Activated CD8-positive, alpha-beta memory T cell treated with anti-CD3 and anti-CD28 coated beads, Interleukin-2, amount 50 U/mL, for 48 hours (primary cell): Measurements from ENCODE around the gene ROR2.
"Not testable (repeated sequence)": the region's sequence is repeated elsewhere in the genome, so short reads cannot be mapped to it uniquely, and the experiment has no call there.

Source experiments
- DNase-seq: peaks from one replicate; pipeline ENCODE4 v3.0.0-alpha.2; 2020

The ROR2 gene

GRCh38 chr9:91920630-91921350 lies 29.2 kb downstream of the ROR2 start:
- DNase-seq = no peak

- DNase-seq = no peak
These were observed 30.4 kb downstream of the ROR2 start for GRCh38 chr9:91919621-91920020.

- DNase-seq = no peak
These were observed 32.6 kb downstream of the ROR2 start for GRCh38 chr9:91917436-91917835.

- DNase-seq = no peak
These were observed 34.3 kb downstream of the ROR2 start for GRCh38 chr9:91915524-91916263.

- no peak for DNase-seq
These were observed 35.1 kb downstream of the ROR2 start for GRCh38 chr9:91914937-91915336.

GRCh38 chr9:91914404-91914803 lies 35.6 kb downstream of the ROR2 start:
- no peak for DNase-seq

- DNase-seq = no peak
These were observed 36.0 kb downstream of the ROR2 start for GRCh38 chr9:91913986-91914385.

GRCh38 chr9:91913096-91913495 lies 36.9 kb downstream of the ROR2 start:
- DNase-seq = no peak

- DNase-seq = no peak
These were observed 38.4 kb downstream of the ROR2 start for GRCh38 chr9:91911657-91912056.

- not testable (repeated sequence) for DNase-seq
These were observed 40.8 kb downstream of the ROR2 start for GRCh38 chr9:91909256-91909655.

- no peak for DNase-seq
These were observed 41.3 kb downstream of the ROR2 start for GRCh38 chr9:91908746-91909145.

- no peak for DNase-seq
These were observed 41.8 kb downstream of the ROR2 start for GRCh38 chr9:91908293-91908623.

GRCh38 chr9:91907484-91908292 lies 42.3 kb downstream of the ROR2 start:
- peak; percentile 33 for DNase-seq

GRCh38 chr9:91905991-91906469 lies 44.0 kb downstream of the ROR2 start:
- DNase-seq = peak; percentile 69

GRCh38 chr9:91905237-91905650 lies 44.8 kb downstream of the ROR2 start:
- DNase-seq = no peak

GRCh38 chr9:91904588-91905236 lies 45.3 kb downstream of the ROR2 start:
- no peak for DNase-seq

- DNase-seq = no peak
These were observed 46.7 kb downstream of the ROR2 start for GRCh38 chr9:91903126-91903911.

GRCh38 chr9:91902475-91903125 lies 47.4 kb downstream of the ROR2 start:
- no peak for DNase-seq

GRCh38 chr9:91900797-91901177 lies 49.2 kb downstream of the ROR2 start:
- DNase-seq = no peak

- no peak for DNase-seq
These were observed 49.8 kb downstream of the ROR2 start for GRCh38 chr9:91900055-91900796.

- no peak for DNase-seq
These were observed 50.4 kb downstream of the ROR2 start for GRCh38 chr9:91899594-91899993.
